NCI-H2029 (cell line): ENCODE results near the gene COL6A3.
A peak's percentile ranks its signal among the peaks of the same experiment; 100 is the strongest.
"Not testable (repeated sequence)": the region's sequence is repeated elsewhere in the genome, so short reads cannot be mapped to it uniquely, and the experiment has no call there.

Experiments used
- DNase-seq: peaks from one replicate; lab custom pipeline; 2025; lab: John Stamatoyannopoulos, UW

COL6A3 gene

GRCh38 chr2:237383991-237384671 is 29.8 kb downstream of the COL6A3 start:
- no peak for DNase-seq

GRCh38 chr2:237380768-237381167 is 33.2 kb downstream of the COL6A3 start:
- no peak for DNase-seq

GRCh38 chr2:237379636-237380035 is 34.3 kb downstream of the COL6A3 start:
- no peak for DNase-seq

GRCh38 chr2:237378650-237379049 is 35.3 kb downstream of the COL6A3 start:
- peak; percentile 18 for DNase-seq

GRCh38 chr2:237374284-237375060 is 39.5 kb downstream of the COL6A3 start:
- DNase-seq, result no peak

- no peak for DNase-seq
Observed at GRCh38 chr2:237371856-237372255, 42.1 kb downstream of the COL6A3 start.

GRCh38 chr2:237365671-237366070 is 48.3 kb downstream of the COL6A3 start:
- DNase-seq, result no peak

- DNase-seq, result no peak
Observed at GRCh38 chr2:237364655-237365054, 49.3 kb downstream of the COL6A3 start.

- DNase-seq, result no peak
Observed at GRCh38 chr2:237361194-237362004, 52.6 kb downstream of the COL6A3 start.

GRCh38 chr2:237359894-237360780 is 53.8 kb downstream of the COL6A3 start:
- DNase-seq, result no peak

- no peak for DNase-seq
Observed at GRCh38 chr2:237359518-237359840, 54.5 kb downstream of the COL6A3 start.

- no peak for DNase-seq
Observed at GRCh38 chr2:237358721-237359517, 55.0 kb downstream of the COL6A3 start.

GRCh38 chr2:237355701-237356100 is 58.3 kb downstream of the COL6A3 start:
- DNase-seq, result no peak

GRCh38 chr2:237354892-237355291 is 59.1 kb downstream of the COL6A3 start:
- DNase-seq, result no peak

- not testable (repeated sequence) for DNase-seq
Observed at GRCh38 chr2:237354172-237354571, 59.8 kb downstream of the COL6A3 start.

- DNase-seq, result no peak
Observed at GRCh38 chr2:237353215-237353614, 60.7 kb downstream of the COL6A3 start.

- no peak for DNase-seq
Observed at GRCh38 chr2:237352279-237352845, 61.6 kb downstream of the COL6A3 start.

GRCh38 chr2:237351796-237352195 is 62.2 kb downstream of the COL6A3 start:
- no peak for DNase-seq

- DNase-seq, result no peak
Observed at GRCh38 chr2:237351046-237351445, 62.9 kb downstream of the COL6A3 start.

GRCh38 chr2:237350597-237350996 is 63.4 kb downstream of the COL6A3 start:
- no peak for DNase-seq

GRCh38 chr2:237350070-237350469 is 63.9 kb downstream of the COL6A3 start:
- DNase-seq, result no peak
